Fibroblast of skin of right quadriceps (primary cell): Measurements from ENCODE around the gene CCDC63.

ENCODE experiments used
- DNase-seq: peaks from one replicate; pipeline ENCODE4 v3.0.0-alpha.2; 2013

The CCDC63 gene

DNA sequence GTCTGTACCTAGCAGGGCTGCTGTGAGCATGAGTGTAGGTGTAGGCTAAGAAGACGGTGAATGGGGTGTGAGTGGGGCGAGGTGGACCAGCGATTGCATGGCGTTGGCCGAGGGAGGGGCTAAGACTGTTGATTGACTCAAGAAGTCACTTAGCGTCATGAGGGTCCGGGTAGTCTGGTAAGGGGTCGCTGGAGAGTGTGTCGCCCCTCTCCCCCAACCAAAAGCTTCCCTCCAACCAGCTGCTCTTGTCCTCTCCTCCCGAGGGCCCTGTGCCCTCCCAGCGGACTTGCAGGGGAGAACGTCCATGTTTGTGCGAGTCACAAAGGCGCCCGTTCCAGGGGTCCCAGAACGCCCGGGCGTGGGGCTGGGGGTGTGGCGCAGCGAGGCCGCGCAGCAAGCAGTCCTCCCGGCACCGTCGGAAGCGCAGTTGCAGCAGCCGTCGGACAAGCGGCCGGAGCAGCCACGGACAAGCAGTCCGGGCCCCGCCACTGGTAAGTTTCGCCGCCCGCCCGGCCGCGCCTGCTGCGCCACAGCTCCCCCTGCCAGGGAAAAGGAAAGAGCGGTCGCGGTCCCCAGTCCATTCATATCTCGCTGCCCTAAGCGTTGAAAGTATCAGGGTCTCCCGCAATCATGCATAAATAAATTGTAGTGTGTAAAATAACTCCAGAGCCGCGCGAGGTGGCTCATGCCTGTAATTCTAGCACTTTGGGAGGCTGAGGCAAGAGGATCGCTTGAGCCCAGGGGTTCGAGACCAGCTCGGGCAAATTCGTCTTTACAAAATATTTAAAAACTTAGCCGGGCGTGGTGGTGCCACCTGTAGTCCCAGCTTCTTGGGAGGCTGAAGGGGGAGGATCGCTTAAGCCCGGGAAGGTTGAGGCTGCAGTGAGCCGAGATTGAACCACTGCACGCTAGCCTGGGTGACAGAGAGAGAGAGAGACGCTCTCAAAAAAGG lies at the start of gene CCDC63:
CCDC63 (plus strand) TSS at position 373 of the 952 bp plus-strand sequence. CDS start 5,968 bp downstream, outside the sequence.
- peak; percentile 31 for DNase-seq

DNA sequence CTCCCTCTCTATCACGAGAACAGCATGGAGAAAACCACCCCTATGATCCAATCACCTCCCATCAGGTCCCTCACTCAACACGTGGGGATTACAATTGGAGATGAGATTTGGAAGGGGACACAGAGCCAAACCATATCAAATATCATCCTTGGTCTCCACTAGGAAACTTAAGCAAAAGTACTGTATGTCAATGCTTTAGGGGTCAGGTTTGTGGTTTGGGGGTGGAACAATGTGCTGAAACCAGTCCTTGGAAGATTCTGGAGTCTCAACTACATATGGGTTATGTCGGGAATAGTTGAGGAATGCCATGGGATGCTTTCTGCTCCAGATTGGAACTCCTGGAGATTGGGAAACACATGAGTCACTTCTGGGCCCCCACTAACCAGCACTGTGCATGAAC lies 48.3 kb upstream of the CCDC63 start:
- no peak for DNase-seq

DNA sequence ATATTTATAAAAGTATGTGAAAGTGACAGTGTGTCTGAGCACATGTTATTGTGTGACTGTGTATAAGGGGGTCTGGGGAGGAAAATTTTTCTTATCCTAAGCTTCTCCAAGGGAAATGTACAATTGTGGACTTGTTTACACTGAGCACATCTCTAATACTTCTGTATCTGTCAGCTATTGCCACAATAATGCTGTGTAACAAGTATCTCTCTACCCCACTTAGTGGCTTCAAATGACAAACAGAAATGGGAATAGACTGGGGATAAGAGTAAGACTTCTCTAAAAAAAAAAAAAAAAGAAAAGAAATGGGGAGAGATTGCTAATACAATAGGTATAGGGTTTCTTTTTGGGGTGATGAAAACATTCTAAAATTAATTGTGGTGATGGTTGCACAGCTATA lies 44.3 kb upstream of the CCDC63 start:
- no peak for DNase-seq

DNA sequence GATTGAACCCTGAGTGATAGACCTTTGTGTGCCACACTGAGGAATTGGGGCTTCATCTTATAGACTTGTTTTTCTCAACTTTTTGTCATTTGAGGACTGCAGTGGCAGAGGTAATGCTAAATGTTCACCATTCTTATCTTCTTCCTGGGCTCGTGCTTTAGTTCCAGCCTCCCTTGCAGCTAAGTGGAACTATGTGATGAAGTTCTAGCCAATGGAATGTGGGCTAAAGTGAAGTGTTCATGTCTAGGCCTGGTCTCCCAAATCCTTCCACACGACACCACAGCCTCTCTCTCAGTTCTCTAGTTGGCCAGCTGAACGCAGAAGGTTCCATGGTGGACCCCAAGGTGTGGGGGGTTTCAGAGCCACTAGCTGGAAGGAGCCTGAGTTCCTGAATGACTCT lies 42.4 kb upstream of the CCDC63 start:
- no peak for DNase-seq

DNA sequence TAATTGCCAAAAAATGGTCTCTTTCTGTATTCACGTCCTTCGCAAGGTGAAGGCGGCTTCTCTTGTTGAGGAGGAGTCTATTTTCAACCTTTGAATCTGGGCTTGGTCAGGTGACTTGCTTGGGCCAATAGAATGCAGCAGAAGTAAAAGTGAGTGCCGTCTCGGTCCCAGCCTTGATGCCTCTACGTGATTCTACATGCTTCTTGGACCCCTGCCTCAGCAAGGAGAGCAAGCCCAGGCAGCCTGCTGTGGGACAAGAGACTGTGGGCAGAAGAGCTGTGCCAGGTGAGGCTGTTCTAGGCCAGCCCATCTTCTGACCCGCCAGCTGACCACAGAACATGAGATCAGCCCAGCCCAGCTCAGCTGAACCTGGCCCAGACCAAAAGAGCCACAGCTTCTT lies 39.1 kb upstream of the CCDC63 start:
- DNase-seq = no peak

DNA sequence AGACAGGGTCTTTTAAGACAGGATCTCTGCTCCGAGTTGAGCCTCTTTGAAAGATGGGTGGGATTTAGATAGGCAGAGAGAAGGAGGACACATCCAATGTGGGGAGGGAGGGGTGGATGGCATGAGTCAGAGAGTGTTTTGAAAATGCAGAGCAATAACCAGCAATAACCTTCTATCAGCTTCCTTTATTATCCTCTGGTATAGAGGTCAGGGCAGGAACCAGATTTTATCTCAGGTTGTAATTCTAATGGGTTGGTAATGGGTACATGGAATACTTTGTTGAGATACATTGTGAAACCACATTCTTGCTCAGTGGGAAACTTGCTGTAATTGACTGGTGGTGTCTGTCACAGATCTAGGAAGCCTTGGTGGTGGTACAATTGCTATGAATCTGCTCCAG lies 37.6 kb upstream of the CCDC63 start:
- no peak for DNase-seq

DNA sequence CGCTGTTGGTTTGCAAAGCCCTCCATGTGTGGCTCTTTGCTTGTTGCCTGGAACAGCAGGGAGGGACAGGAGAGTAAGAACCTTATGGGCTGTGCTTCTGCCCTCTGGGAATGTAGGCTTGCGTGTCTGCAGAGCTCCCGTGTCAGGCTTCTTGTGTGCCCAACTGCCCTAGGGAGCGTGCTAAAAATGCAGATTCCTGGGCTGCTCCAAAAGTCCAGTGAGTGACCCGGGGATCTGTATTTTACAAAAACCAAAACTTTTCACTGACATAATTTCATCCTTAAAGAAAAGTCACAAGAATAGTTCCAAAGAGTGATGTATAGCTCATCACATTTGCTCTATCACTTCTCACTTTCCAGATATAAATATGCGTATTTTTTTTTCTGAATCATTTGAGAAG lies 34.8 kb upstream of the CCDC63 start:
- no peak for DNase-seq

DNA sequence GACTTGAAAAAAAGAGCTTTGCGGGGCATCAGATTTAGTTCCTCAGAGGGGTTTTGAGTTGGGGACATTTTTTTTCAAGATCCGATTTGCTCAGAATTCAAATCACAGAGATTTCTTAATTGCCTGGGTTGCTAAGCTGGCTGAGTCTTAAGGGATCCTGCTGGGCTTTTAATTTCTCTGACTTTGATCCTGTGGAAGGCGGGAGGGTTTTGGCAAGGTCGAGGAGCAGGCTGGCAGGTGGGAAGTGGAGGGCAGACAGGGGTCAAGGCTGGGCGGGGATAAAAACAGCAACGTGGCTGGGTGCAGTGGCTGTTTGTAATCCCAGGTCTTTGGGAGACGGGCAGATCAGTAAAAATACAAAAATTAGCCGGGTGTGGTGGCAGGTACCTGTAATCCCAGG lies 33.5 kb upstream of the CCDC63 start:
- DNase-seq = no peak

DNA sequence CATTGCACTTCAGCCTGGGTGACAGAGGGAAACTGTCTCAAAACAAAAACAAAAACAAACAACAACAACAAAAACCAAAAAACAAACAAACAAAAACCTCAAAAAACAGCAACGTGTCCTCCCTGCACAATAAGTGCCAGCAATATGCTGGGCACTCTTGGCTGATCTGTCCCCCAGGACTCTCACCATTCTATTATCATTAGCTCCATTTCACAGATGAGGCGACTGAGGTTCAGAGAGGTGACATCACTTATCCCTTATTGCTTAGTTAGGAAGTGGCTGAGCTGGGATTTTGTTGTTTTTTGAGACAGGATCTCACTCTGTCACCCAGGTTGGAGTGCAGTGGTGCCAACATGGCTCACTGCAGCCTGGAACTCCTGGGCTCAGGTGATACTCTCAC lies 33.0 kb upstream of the CCDC63 start:
- no peak for DNase-seq

DNA sequence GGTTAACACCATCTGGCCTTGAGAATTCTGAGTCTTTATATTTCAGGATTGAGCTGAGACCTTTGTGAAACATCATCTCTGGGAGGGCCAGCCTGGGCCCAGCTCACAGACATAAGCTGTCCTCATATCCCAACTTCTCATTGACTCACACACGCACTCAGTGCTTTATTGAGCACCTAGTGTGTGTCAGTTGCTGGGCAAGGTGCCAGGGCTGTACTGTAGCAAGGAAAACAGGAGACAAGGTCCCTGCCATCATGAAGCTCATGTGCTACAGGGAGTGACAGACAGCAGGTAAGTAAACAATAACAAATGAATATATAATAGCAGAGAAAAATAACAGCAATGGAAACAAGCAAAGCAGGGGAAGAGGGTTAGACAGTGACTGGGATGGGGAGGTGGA lies 30.5 kb upstream of the CCDC63 start:
- no peak for DNase-seq

DNA sequence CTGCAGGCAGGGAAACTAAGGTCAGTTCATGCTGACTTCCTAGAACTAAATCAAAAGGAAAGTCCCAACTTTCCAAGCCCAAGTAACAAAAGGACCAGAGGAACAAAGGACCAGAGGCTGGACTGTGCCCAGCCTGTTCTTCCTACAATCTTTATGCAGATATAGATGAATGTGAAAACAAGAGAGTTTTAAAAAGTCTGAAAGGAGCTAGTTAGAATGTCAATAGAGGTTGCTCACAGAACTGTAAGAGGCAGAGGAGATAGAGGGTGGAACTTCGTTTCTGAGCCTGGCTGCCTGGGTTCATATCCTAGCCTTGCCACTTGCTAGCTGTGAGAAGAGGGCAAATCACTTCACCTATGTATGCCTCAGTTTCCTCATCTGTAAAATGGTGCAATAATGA lies 30.0 kb upstream of the CCDC63 start:
- DNase-seq = no peak

DNA sequence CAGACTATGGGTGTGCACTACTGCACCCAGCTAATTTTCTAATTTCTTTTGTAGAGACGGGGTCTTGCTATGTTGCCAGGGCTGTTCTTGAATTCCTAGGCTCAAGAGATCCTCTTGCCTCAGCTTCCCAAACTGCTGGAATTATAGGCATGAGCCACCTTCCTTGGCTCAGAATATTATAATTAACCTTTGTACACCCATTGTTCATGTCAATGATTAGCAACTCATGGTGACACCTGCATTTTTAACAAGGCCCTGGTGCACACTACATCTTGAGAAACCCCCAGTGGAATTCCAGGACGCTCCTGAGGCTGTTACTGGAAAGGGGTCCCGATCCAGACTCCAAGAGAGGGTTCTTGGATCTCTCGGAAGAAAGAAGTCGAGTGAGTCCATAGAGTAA lies 28.3 kb upstream of the CCDC63 start:
- no peak for DNase-seq

DNA sequence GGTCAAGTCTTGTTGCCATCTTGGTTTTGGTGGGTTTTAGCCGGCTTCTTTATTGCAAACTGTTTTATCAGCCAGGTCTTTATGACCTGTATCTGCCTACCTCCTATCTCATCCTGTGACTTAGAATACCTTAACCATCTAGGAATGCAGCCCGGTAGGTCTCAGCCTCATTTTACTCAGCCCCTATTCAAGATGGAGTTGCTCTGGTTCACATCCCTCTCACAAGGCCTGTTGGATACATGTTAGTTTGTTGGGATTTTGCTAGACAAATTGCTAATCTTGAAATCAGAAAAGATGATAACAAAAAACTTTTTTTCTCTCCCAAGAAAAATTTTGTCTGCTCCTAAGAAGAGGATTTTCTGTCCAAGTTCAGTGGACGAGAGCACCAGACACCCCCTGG lies 27.6 kb upstream of the CCDC63 start:
- DNase-seq = no peak

DNA sequence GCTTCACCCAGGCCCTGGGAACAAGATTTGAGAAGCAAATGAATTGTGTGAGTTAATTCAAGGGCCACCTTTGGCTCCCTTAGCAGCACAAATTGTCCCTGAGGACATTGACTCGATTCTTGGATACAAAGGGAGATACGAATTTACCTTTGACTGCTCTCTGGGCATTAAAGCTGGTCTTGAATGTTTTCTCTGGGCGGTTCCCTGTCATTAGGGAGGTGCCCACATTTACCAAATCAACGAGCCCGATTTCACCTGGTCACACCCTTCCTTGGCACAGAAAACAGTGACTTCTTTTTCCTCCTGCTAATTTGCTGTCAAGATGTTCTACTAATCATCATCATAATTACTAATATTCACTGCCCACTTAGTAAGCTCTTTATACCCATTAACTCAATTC lies 27.1 kb upstream of the CCDC63 start:
- DNase-seq = no peak

DNA sequence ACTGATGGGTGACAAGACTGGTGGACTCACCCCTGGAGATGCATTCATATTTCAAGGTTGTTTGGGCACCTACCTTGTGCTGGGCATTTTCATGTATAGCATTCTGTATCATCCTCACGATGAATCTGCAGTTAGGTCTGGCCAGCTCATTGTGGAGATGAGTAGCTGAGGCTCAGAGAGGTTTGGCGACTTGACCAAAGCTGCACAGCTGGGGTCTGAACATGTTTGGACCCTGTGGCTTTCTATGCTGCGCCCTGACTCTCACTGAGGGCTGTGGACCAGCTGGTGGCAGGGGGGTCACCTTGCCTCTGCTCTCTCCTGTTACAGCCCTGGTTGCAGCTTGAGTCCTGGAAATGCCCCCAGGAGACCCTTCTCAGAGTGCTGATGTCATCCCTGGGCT lies 24.9 kb upstream of the CCDC63 start:
- DNase-seq = no peak

DNA sequence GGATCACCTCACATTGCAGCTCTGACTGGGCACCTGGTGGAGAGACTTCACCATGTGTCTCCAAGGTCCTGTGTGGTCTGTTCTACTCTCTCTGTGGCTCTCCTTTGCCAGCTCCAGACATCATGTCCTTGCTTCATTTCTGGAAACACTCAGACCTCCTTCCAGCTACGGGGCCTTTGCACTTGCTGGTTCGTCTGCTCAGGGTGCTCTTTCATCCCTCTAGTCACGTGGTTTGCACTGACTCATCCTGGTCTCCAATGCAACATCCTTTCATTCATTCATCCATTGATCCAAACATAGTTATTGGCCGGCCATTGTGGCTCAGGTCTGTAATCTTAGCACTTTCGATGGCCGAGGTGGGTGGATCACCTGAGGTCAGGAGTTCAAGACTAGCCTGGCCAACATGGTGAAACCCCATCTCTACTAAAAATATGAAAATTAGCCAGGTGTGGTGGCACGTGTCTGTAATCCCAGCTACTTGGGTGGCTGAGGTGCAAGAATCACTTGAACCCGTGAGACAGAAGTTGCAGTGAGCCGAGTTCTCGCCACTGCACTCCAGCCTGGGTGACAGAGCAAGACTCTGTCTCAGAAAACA lies 23.9 kb upstream of the CCDC63 start:
- no peak for DNase-seq

DNA sequence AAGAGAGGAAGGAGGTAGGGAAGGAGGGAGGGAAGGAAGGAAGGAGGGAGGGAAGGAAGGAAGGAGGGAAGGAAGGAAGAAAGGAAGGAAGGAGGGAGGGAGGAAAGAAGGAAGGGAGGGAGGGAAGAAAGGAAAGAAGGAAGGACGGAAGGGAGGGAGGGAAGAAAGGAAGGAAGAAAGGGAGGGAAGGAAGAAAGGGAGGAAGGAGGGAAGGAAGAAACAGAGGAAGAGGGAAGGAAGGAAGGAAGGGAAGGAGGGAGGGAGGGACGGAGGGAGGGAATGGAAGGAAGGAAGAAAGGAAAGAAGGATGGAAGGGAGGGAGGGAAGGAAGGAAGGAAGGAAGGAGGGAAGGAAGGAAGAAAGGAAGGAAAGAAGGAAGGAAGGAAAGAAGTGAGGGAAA lies 22.4 kb upstream of the CCDC63 start:
- no peak for DNase-seq

DNA sequence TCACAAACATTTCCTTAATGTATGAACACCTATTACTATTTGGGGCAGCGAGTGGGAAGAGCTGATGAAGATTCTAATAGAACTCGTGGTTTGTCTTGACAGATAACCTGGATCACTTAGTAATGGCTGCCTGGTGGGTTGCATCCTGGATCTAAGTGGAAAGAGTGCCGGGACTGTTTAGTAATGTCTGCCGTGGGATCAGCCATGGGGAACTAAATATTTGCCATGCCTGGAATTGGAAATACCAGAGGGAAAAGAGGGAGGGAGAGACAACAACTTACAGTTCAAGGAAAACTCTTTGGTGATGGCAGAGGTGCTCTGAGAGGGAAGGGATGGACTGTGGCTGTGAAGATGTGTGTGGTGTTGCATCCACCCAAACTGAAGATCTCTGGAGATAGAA lies 21.3 kb upstream of the CCDC63 start:
- no peak for DNase-seq

DNA sequence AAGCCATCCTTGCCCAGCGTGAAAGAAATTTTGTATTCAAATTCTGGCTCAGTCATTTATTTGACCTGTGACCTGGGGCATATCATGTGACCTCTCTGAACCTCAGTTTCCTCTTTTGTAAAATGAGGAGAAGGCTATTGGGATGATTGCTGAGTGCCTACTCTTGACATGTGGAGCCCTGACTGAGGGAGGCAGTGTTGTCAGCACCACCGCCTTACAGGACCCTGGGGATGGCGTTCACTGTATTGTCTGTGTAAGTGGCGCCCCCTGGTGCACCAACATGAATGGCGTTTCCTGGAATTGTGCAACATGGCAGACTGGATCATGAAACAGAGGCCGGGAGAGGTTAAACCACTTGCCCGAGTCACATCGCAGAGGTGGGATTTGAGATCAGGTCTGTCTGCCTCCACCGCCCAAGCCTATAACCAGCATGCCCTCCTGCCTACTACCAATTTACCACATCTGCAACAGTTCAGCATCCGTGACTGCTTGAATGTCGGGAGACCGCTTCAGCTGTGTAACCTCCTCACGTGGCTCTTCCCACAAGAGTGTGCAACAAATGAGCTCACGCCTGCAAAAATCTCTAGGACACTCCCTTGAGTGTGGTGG lies 20.1 kb upstream of the CCDC63 start:
- peak; percentile 69 for DNase-seq

DNA sequence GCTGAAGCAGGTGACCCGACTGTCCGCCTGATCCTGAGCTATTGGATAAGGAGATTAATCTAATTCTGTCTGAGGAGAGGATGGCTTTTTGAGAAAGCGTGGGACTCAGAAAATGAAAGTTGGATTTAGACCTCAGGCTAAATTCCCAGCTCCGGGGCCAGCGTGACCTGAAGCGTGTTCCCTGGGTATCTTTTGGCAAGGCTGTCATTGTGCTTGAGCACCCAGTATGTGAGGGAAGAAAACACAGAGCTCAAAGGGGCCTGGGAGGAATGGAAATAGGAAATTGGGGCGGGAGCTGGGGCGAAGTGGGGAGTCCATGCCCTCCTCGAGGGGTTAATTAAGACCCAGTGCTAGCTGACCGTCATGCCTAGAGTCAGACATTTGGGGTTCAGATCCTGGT lies 17.5 kb upstream of the CCDC63 start:
- DNase-seq = no peak

DNA sequence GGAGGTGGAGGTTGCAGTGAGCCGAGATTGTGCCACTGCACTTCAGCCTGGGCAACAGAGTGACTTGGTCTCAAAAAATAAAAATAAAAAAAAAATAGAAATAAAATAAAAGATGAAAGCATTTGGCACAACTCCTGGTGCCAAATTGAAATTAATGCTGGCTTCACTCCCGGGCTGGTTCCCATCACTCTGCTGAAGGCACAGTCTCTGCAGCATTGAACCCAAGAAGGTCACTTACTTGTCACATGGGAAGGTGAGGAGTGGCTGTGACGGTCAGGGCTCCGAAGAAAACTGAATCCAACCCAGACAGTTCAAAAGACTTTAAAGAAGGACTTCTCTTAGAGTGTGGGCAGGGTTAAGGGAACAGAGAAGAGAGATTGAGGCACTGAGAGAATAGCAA lies 10.5 kb upstream of the CCDC63 start:
- no peak for DNase-seq

DNA sequence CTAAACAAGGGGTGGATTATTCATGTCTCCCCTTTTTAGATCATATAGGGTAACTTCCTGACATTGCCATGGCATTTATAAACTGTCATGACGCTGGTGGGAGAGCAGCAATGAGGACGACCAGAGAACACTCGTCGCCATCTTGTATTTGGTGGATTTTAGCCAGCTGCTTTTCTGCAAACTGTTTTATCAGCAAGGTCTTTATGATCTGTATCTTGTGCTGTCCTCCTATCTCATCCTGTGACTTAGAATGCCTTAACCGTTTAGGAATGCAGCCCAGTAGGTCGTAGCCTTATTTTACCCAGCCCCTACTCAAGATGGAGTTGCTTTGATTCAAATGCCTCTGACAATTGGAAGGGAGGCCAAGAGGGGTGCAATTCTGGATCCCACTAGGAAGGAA lies 5.8 kb upstream of the CCDC63 start:
- no peak for DNase-seq

DNA sequence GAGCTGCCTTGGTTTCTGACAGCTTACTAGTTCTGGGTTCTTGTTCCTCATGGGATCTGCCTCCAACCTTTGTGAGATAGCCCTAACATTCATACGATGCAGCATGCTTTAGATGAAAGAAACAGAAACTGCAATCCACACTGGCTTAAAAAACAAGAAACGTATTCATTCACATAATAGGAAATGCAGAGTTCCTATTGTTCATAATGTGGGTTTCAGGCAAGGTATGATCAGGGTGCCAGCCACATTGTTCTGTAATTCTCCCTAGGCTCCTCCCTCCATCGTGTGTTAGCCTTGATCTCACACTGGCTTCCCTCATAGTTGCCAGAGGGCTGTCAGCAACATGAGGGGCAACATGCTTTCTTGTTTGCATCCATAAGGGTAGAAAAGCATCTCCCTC lies 2.7 kb upstream of the CCDC63 start:
- no peak for DNase-seq
